DND-41 (cell line): ENCODE data around the gene DARS2.

Experiments
- CTCF ChIP-seq: IDR thresholded peaks from 2 replicates; pipeline ENCODE4 v1.5.1; 2012; ENCODE audit warnings: borderline replicate concordance, low read length, moderate library complexity, mild to moderate bottlenecking; ENCODE audit not compliant: poor library complexity, severe bottlenecking; ENCODE audit errors: extremely low read depth
- EZH2 ChIP-seq: IDR thresholded peaks from 3 replicates; pipeline ENCODE4 v1.6.1; 2012; ENCODE audit warnings: borderline replicate concordance, low read depth, mild to moderate bottlenecking, moderate library complexity, low read length, inconsistent platforms; ENCODE audit not compliant: severe bottlenecking

- TF ChIP-seq CTCF = no peak
- no peak for TF ChIP-seq EZH2
Observed at GRCh38 chr1:173789841-173790240, 34.6 kb upstream of the DARS2 start.
